HG03460 (cell line): Measurements from ENCODE around the gene FGF2.
"Not testable (repeated sequence)": the region's sequence is repeated elsewhere in the genome, so short reads cannot be mapped to it uniquely, and the experiment has no call there.

Source experiments
- ATAC-seq: cut with Tn5 transposase; IDR thresholded peaks from one replicate; pipeline ENCODE4 v1.9.1; 2021; ENCODE audit not compliant: unreplicated experiment

Gene FGF2

GRCh38 chr4:122845066-122845465 lies 18.4 kb downstream of the FGF2 start:
- ATAC-seq = no peak

DNA sequence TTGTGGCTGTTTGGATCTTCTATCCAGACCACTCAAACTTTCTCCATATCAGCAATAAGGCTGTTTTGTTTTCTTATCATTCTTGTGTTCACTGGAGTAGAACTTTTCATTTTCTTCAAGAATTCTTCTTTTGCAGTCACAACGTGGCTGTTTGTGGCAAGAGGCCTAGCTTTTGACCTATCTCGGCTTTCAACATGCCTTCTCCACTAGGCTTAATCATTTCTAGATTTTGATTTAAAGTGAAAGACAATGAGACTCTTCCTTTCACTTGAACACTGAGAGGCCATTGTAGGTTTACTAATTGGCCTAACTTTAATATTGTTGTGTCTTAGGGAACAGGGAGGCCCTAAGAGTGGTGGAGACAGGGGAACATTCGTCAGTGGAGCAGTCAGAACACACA lies 19.1 kb downstream of the FGF2 start:
- ATAC-seq = no peak

DNA sequence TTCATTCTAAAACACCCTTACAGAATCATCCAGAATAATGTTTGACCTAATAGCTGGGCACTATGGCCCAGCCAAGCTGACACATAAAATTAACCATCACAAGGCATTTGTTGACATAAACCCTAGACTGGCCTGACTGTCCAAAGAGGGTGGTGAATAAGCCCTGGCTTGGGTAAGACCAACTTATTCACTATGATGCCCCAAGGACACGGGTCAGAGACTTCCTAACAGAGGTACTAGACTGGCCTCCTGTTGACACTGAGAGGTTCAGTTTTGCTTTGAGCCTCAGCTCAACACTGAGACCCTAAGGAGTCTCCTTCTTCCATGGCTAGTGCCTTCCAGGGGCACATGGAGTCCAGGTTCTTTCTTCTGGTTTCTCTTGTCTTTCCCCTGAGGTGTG lies 21.3 kb downstream of the FGF2 start:
- ATAC-seq = no peak

GRCh38 chr4:122849789-122850188 lies 23.2 kb downstream of the FGF2 start:
- not testable (repeated sequence) for ATAC-seq

DNA sequence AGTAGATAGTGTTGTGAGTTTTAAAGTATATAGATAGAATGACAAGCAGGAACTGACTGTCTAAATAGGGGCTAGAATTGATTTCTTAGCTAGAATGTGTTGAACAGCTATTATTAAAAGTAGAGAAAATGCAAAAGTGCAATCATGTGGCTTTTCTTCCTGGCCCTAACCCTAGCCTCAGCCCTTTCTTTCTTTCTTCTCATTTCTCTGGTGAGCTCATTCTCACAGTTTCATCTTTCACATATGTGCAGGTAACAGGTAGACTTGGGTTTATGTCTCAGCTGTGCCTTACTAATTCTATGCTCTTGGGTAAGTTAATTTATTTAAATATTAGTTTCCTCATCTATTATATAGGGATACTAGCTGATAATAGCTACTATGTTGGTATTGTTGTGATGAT lies 24.9 kb downstream of the FGF2 start:
- no peak for ATAC-seq

- no peak for ATAC-seq
Measured at GRCh38 chr4:122854447-122855352, 28.1 kb downstream of the FGF2 start.

GRCh38 chr4:122855353-122855890 lies 28.8 kb downstream of the FGF2 start:
- ATAC-seq = no peak

DNA sequence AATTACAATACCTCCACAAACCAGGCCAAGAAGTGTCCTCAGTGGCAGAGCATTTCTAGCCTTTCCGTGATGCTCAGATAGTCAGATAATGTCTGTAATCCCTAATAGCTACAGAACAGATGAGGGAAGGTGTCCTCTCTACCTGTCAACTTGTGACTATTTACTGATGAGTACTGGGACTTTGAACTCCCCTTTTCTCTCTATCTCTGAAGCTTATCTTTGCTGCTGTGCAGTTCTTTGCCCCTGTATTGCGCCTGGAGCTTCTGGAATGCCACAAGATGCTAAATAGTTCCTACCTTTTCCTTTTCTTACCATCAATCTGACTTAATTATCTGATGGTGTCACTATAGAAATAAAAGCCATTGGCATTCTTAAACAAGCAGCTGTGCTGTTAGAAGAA lies 30.5 kb downstream of the FGF2 start:
- ATAC-seq = no peak

- no peak for ATAC-seq
Measured at GRCh38 chr4:122858705-122859104, 32.1 kb downstream of the FGF2 start.

DNA sequence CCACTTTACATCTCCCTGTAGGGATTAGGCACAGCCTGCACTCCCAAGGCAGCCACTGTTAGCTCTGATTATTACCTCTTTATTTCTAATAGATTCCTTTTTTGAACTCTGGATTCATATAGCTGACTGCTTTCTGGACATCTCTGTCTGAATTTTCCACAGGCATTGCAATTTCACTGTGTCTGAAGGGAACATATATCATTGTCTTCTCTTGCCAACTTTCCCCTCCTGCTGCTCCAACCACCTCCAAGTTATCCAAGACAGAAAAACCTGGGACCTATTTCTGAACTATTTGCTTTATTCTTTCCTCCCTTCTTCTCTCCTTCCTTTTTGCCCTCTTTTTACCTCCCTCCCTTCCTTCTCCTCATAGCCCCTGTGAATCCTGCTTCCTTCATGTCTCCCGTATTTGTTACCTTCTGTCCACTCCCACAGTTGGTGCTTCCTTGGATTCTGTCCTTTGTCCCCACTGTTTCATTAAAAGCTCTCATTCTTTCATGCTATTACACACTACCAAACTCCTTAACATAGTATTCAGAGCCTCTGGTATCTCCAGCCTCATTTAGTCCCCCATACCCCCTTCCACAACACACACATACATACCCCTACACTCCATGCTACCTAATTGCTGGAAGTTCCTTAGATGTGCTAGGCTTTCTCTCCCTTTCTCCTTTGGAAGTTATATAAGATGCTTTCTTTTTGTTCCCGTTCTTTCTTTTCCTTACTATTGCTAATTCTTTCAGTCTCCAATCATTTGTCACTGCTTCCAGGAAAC lies 34.7 kb downstream of the FGF2 start:
- ATAC-seq = no peak

- ATAC-seq = no peak
Measured at GRCh38 chr4:122863639-122864038, 37.0 kb downstream of the FGF2 start.

DNA sequence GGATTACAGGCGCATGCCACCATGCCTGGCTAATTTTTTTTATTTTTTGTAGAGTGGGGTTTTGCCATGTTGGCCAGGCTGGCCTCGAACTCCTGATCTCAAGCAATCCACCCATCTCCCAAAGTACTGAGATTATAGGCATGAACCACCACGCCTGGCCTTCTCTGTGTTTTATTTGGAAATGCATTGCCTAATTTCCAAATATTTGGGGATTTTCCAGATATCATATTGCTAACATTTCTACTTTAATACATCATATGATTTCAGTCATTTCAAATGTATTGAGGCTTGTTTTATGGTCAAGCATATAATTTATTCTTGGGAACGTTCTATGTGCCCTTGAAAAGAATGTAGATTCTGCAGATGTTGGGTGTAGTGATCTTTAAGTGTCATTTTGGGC lies 38.8 kb downstream of the FGF2 start:
- ATAC-seq = no peak

GRCh38 chr4:122868235-122868634 lies 41.6 kb downstream of the FGF2 start:
- not testable (repeated sequence) for ATAC-seq

DNA sequence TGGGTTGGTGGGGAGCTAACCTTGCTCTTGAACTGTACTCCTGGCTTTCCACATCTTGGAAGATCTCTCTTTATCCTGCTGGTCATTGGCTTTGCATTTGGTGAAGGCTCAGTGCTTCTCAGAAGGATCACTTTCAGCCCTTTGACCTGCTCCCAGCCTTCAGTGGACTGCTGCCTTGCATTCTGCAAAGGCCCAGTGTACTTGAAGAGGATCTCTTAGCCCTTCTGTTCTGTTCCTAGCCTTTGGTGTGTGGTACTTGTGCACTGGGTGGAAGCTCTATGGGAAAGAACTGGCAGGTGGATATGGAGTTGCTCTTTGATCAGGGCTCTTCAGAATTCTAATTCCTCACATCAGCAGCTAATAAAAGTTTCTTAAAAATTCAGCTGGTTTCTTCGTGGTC lies 46.5 kb downstream of the FGF2 start:
- no peak for ATAC-seq

DNA sequence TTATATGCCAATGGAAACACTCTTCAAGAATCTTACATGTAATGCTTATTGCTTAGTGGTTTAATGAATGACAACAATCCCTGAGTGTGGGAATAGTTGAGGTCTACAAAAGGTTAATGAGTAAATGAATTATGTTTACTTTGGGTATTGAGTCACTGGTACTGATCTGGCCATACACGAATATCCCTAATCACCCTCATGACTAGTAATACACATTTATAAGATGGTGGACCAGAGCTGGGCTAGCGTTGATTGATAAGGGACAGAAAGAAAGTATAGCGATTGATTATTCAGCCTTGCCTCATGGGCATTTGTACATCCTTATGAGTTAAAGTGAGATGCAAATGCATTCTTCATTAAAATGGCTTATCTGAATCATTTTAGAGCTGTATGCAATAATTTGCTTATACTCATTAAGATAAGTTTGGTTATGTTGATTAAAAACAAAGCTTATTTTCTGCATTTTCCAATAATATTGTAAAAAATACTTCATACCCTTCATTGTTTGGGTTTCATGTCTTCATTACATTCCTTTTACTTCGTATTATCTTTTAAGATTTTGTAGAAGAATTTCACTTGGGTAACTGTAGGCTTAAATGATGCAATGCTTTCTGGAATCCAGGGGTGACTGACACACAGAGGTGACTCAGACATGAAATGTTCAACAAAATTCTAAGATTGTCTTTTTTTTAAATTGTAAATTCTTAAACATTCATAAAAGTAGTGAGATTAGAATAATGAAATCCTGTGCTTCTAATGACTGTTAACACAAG lies 47.4 kb downstream of the FGF2 start:
- ATAC-seq = no peak

- no peak for ATAC-seq
Measured at GRCh38 chr4:122875949-122876348, 49.3 kb downstream of the FGF2 start.

DNA sequence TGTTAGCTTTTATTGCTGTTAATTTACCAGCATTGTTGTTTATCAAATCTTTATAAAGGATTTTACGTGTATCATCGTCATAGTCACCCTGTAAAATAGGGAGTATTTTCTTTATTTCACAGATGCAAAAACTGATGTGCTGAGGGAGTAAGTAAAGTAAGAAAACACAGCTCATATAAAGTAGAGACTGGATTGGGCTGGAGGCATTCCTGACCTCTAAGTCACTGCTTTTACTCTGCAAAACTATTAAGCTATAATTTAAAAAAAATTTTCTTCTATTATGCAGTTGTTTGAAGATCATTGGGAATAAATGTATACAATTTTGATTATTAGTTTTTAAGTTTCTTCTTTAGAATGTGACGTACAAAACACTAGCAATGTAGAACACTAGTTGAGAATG lies 49.8 kb downstream of the FGF2 start:
- no peak for ATAC-seq

- ATAC-seq = no peak
Measured at GRCh38 chr4:122879001-122879400, 52.4 kb downstream of the FGF2 start.

DNA sequence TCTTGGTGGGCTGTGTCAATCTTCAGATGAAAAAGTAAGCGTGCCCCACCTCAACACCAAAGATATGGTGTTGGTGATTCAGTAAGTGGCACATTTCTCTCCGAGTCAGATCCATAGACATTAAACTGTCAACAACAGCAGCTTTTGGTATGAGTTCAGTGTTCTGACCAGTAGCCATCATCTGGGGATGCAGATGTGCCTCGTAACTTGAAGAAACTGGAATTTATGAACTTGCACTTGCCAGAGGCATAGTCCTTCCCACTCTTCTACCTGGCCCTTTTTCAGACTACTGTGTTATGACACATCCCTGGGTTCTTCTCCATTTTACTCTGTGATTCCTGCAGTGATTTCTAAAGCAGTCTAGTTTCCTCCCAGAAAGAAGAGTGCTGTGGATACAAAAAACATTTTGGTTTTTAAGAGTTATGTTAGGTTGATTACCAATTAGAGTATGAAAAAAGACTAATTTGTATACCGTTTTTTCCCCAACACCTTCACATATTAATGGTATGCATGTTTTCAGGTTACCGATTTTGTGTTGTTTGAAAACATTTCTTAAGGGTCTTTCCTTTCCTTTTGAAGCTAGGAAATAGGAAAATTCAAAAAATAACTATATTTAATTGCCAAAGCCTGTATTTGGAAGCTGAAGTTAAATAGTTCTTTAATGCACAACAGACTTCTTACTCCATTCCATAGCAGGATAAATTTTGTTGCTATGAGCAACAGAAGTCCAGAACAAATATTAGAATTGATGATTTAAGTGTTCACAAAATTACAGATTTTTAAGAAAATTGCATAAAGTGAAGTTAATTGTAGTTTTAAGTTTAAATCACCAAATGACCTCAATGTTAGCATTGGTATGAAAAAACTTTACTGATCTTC lies 56.5 kb downstream of the FGF2 start:
- ATAC-seq = no peak

DNA sequence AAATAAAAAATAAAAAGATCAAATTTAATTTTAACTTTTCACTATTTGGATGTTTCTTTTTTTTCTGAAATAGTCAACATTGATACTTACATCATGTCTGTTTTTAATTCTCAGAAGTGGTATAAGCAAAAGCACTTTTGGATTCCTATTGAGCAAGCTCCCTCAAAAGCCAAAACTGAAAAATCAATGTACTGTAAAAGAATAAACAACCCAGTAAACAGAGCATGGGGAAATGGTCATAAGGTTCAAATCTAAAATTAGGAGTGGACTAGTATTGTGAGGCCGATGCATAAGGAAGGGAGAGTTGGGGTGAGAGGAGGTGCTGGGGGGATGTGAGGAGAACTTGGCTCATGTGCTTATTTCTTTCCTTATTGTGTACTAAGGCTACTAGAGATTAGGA lies 57.9 kb downstream of the FGF2 start:
- no peak for ATAC-seq
